Chondrocyte (in vitro differentiated cells): Measurements from ENCODE around the gene CPVL. TPM values are rescaled to one million over a fixed set of nuclear protein-coding genes. Genes with fewer than 3 reads are reported as not detected.

Source experiments
- DNase-seq: peaks from one replicate; pipeline ENCODE4 v3.0.0; 2021; ENCODE audit warnings: mixed read lengths, low spot score
- H3K27ac Mint-ChIP-seq: one replicate; pipeline ENCODE4 v1.8.0; 2021; ENCODE audit warnings: mild to moderate bottlenecking, moderate library complexity, mixed read lengths; ENCODE audit not compliant: unreplicated experiment
- H3K27me3 Mint-ChIP-seq: 2 replicates; pipeline ENCODE4 v1.8.0; 2021; ENCODE audit warnings: low read depth, mixed read lengths
- H3K36me3 Mint-ChIP-seq: 2 replicates; pipeline ENCODE4 v1.8.0; 2021; ENCODE audit warnings: low read depth, mixed read lengths
- H3K4me1 Mint-ChIP-seq: 2 replicates; pipeline ENCODE4 v1.8.0; 2021; ENCODE audit warnings: low read depth, mild to moderate bottlenecking, mixed read lengths
- H3K4me3 Mint-ChIP-seq: one replicate; pipeline ENCODE4 v1.8.0; 2021; ENCODE audit warnings: mild to moderate bottlenecking, moderate library complexity, mixed read lengths; ENCODE audit not compliant: unreplicated experiment
- H3K9me3 Mint-ChIP-seq: 2 replicates; pipeline ENCODE4 v1.8.0; 2021; ENCODE audit warnings: low read depth, mixed read lengths
- CTCF ChIP-seq: fragments of 200-600 bp; sonication (generic); IDR thresholded peaks from 2 replicates; pipeline ENCODE4 v1.5.0; 2021; ENCODE audit warnings: antibody characterized with exemption, mild to moderate bottlenecking, moderate library complexity
- total RNA-seq: library from RNA; stranded (reverse); gene quantifications from 3 replicates; pipeline ENCODE4 v1.2.1, GENCODE V29; 2021

Gene CPVL
- total RNA-seq, 1 donor from 2014 or later, result 4.9 TPM

DNA sequence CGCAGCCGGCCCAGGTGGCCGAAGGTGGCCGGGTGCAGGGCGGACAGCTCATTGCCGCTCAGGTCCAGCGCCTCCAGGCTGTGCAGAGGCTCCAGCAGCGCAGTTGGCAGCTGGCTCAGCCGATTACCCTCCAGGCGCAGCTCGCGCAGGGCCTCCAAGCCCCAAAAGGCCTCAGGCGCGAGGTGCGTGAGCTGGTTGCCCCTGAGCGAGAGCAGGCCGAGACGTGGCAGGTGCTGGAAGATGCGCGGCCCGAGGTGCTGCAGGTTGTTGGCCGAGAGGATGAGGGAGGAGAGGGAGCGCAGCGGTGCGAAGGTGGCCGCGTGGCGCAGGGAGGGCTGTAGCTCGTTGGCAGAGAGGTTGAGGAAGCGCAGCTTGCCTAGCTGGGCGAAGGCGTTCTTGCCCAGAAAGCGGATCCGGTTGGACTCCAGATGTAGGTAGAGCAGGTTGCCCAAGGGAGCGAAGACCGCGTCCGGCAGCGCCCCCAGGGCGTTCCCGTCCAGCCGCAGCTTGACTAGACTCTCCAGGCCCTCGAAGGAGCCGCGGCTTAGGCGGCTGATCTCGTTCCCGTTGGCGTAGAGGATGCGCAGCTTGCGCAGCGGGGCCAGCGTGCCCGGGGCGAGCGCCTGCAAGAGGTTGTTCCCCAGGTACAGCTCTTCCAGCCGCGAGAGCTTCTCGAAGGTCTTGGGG lies 189.1 kb downstream of the CPVL start:
- no peak for DNase-seq
- H3K36me3 Mint-ChIP-seq, result no peaks in the 10 kb centered on the region
- H3K9me3 Mint-ChIP-seq, result no peaks in the 10 kb centered on the region
- no peak overlapping the region for H3K27ac Mint-ChIP-seq
- H3K4me3 Mint-ChIP-seq, result peak overlapping the region; percentile 68
- peaks cover 7% of the 10 kb centered on the region for H3K27me3 Mint-ChIP-seq
- TF ChIP-seq CTCF, result no peak
- peaks cover 40% of the 10 kb centered on the region for H3K4me1 Mint-ChIP-seq

GRCh38 chr7:28956608-28957063 lies 189.7 kb downstream of the CPVL start:
- Mint-ChIP-seq H3K27ac (no peak overlapping the region), H3K4me3 (peak overlapping the region; percentile 68), H3K4me1 (peaks cover 40% of the 10 kb centered on the region), H3K27me3 (peaks cover 7% of the 10 kb centered on the region), H3K9me3 (no peaks in the 10 kb centered on the region), H3K36me3 (no peaks in the 10 kb centered on the region)
- TF ChIP-seq CTCF, result peak; percentile 82
- no peak for DNase-seq

- Mint-ChIP-seq H3K4me1 (peaks cover 40% of the 10 kb centered on the region), H3K9me3 (no peaks in the 10 kb centered on the region), H3K27ac (no peak overlapping the region), H3K27me3 (peaks cover 7% of the 10 kb centered on the region), H3K36me3 (no peaks in the 10 kb centered on the region), H3K4me3 (peak overlapping the region; percentile 42)
- no peak for DNase-seq
- no peak for TF ChIP-seq CTCF
These were observed 190.4 kb downstream of the CPVL start for GRCh38 chr7:28955718-28956607.

GRCh38 chr7:28955356-28955717 lies 191.0 kb downstream of the CPVL start:
- H3K4me3 Mint-ChIP-seq, result peak overlapping the region; percentile 42
- DNase-seq, result no peak
- no peak for TF ChIP-seq CTCF
- H3K27ac Mint-ChIP-seq, result no peak overlapping the region
- H3K36me3 Mint-ChIP-seq, result no peaks in the 10 kb centered on the region
- H3K4me1 Mint-ChIP-seq, result peaks cover 40% of the 10 kb centered on the region
- H3K9me3 Mint-ChIP-seq, result no peaks in the 10 kb centered on the region
- peaks cover 7% of the 10 kb centered on the region for H3K27me3 Mint-ChIP-seq

DNA sequence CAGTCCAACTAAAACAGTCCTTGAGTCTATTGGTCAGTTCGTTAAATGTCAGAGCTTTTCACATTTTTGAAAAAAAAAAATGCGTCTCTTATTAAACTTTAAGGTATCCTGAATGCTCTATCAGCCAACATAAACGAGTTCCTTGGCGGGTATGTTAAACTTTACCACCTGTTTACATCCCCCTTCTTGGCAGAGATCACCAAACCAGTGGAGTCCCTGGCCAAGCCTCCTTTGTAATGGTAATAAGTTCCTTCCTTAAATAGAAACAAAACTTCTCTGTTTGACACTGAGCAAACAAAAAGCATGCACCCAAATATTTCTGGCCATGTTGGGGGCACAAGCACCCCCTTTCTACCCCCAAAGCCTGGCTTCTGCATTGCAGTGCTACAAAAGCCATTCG lies 191.4 kb downstream of the CPVL start:
- H3K9me3 Mint-ChIP-seq, result no peaks in the 10 kb centered on the region
- H3K27me3 Mint-ChIP-seq, result peaks cover 7% of the 10 kb centered on the region
- H3K36me3 Mint-ChIP-seq, result no peaks in the 10 kb centered on the region
- DNase-seq, result no peak
- H3K4me3 Mint-ChIP-seq, result no peak overlapping the region
- no peak overlapping the region for H3K27ac Mint-ChIP-seq
- no peak for TF ChIP-seq CTCF
- H3K4me1 Mint-ChIP-seq, result peaks cover 40% of the 10 kb centered on the region
